HEK293 (cell line): ENCODE data around the gene DNAJC22.
A peak's percentile ranks its signal among the peaks of the same experiment; 100 is the strongest.

Experiments used
- AEBP2 ChIP-seq: fragments of 450-650 bp; formaldehyde crosslinking; IDR thresholded peaks from 2 replicates; pipeline ENCODE4 v1.5.1; 2016; ENCODE audit warnings: missing biosample characterization, missing genetic modification characterization, borderline replicate concordance
- BCL6B ChIP-seq: fragments of 450-650 bp; formaldehyde crosslinking; IDR thresholded peaks from 2 replicates; pipeline ENCODE4 v1.5.1; 2017; ENCODE audit warnings: missing biosample characterization, missing genetic modification characterization
- GFI1B ChIP-seq: fragments of 450-650 bp; formaldehyde crosslinking; IDR thresholded peaks from 2 replicates; pipeline ENCODE4 v1.5.1; 2016; ENCODE audit warnings: missing biosample characterization, missing genetic modification characterization
- INSM2 ChIP-seq: fragments of 450-650 bp; formaldehyde crosslinking; IDR thresholded peaks from 2 replicates; pipeline ENCODE4 v1.5.1; 2016; ENCODE audit warnings: missing biosample characterization, missing genetic modification characterization
- PRDM10 ChIP-seq: fragments of 450-650 bp; formaldehyde crosslinking; IDR thresholded peaks from 2 replicates; pipeline ENCODE4 v1.5.1; 2016; ENCODE audit warnings: missing biosample characterization, missing genetic modification characterization
- SP7 ChIP-seq: fragments of 450-650 bp; formaldehyde crosslinking; IDR thresholded peaks from 2 replicates; pipeline ENCODE4 v1.5.1; 2016; ENCODE audit warnings: missing biosample characterization, missing genetic modification characterization
- YY2 ChIP-seq: fragments of 450-650 bp; formaldehyde crosslinking; IDR thresholded peaks from 2 replicates; pipeline ENCODE4 v1.5.1; 2016; ENCODE audit warnings: missing biosample characterization, missing genetic modification characterization
- ZBTB26 ChIP-seq: fragments of 450-650 bp; formaldehyde crosslinking; optimal IDR thresholded peaks from 2 replicates; pipeline ENCODE3; 2016; ENCODE audit warnings: missing biosample characterization, mild to moderate bottlenecking, missing genetic modification characterization
- ZBTB7A ChIP-seq: fragments of 450-650 bp; formaldehyde crosslinking; IDR thresholded peaks from 2 replicates; pipeline ENCODE4 v1.5.1; 2016; ENCODE audit warnings: low read depth, missing biosample characterization, missing genetic modification characterization
- ZBTB8A ChIP-seq: fragments of 450-650 bp; formaldehyde crosslinking; IDR thresholded peaks from 2 replicates; pipeline ENCODE4 v1.5.1; 2016; ENCODE audit warnings: missing biosample characterization, missing genetic modification characterization
- ZFHX2 ChIP-seq: fragments of 450-650 bp; formaldehyde crosslinking; conservative IDR thresholded peaks from 2 replicates; pipeline ENCODE4 v1.5.1; 2016; ENCODE audit warnings: missing biosample characterization, missing genetic modification characterization
- ZNF140 ChIP-seq: fragments of 450-650 bp; formaldehyde crosslinking; IDR thresholded peaks from 2 replicates; pipeline ENCODE4 v1.5.1; 2016; ENCODE audit warnings: missing biosample characterization, missing genetic modification characterization
- ZNF18 ChIP-seq: fragments of 450-650 bp; formaldehyde crosslinking; IDR thresholded peaks from 2 replicates; pipeline ENCODE4 v1.5.1; 2016; ENCODE audit warnings: missing biosample characterization, missing genetic modification characterization
- ZNF184 ChIP-seq: fragments of 450-650 bp; IDR thresholded peaks from 2 replicates; pipeline ENCODE4 v1.5.1; 2018; ENCODE audit warnings: missing biosample characterization, mild to moderate bottlenecking, missing genetic modification characterization
- ZNF239 ChIP-seq: fragments of 450-650 bp; formaldehyde crosslinking; IDR thresholded peaks from 2 replicates; pipeline ENCODE4 v1.5.1; 2016; ENCODE audit warnings: missing biosample characterization, missing genetic modification characterization
- ZNF449 ChIP-seq: fragments of 450-650 bp; formaldehyde crosslinking; IDR thresholded peaks from 2 replicates; pipeline ENCODE4 v1.5.1; 2017; ENCODE audit warnings: missing biosample characterization, mild to moderate bottlenecking, missing genetic modification characterization, moderate library complexity
- ZNF530 ChIP-seq: fragments of 450-650 bp; formaldehyde crosslinking; IDR thresholded peaks from 2 replicates; pipeline ENCODE4 v1.5.1; 2016; ENCODE audit warnings: low read depth, missing biosample characterization, missing genetic modification characterization
- ZNF580 ChIP-seq: fragments of 450-650 bp; formaldehyde crosslinking; IDR thresholded peaks from 2 replicates; pipeline ENCODE4 v1.5.1; 2016; ENCODE audit warnings: missing biosample characterization, missing genetic modification characterization
- ZNF621 ChIP-seq: fragments of 450-650 bp; formaldehyde crosslinking; IDR thresholded peaks from 2 replicates; pipeline ENCODE4 v1.5.1; 2017; ENCODE audit warnings: missing biosample characterization, missing genetic modification characterization
- ZNF639 ChIP-seq: fragments of 450-650 bp; formaldehyde crosslinking; IDR thresholded peaks from 2 replicates; pipeline ENCODE4 v1.5.1; 2016; ENCODE audit warnings: missing biosample characterization, missing genetic modification characterization
- ZNF658 ChIP-seq: fragments of 450-650 bp; formaldehyde crosslinking; IDR thresholded peaks from 2 replicates; pipeline ENCODE4; 2016; ENCODE audit warnings: missing biosample characterization, missing genetic modification characterization
- ZNF707 ChIP-seq: fragments of 450-650 bp; formaldehyde crosslinking; IDR thresholded peaks from 2 replicates; pipeline ENCODE4 v1.5.1; 2016; ENCODE audit warnings: missing biosample characterization, missing genetic modification characterization
- ZNF768 ChIP-seq: fragments of 450-650 bp; formaldehyde crosslinking; IDR thresholded peaks from 2 replicates; pipeline ENCODE4 v1.5.1; 2018; ENCODE audit warnings: missing biosample characterization, mild to moderate bottlenecking, missing genetic modification characterization
- ZNF843 ChIP-seq: fragments of 450-650 bp; formaldehyde crosslinking; IDR thresholded peaks from 2 replicates; pipeline ENCODE4 v1.5.1; 2016; ENCODE audit warnings: missing biosample characterization, missing genetic modification characterization

DNAJC22 gene

GRCh38 chr12:49366652-49367380 is 20.1 kb downstream of the DNAJC22 start (continued):
- peak; percentile 39; the same call in 1 of the 2 replicates for TF ChIP-seq ZNF580 (tag by site-specific recombination)
- TF ChIP-seq ZNF140 (tag by site-specific recombination): no peak
- no peak for TF ChIP-seq ZNF530
- no peak; the same call in 1 of the 2 replicates for TF ChIP-seq ZNF843 (tag by site-specific recombination)
- TF ChIP-seq SP7 (tag by site-specific recombination): peak; percentile 76; the same call in 1 of the 2 replicates
- no peak for TF ChIP-seq ZNF658 (tag by site-specific recombination)
- no peak for TF ChIP-seq AEBP2
- no peak for TF ChIP-seq ZFHX2
- TF ChIP-seq ZNF621: no peak
- no peak for TF ChIP-seq ZNF239 (tag by site-specific recombination)
- peak; percentile 72; the same call in 1 of the 2 replicates for TF ChIP-seq INSM2
- 0 out of 2 replicates have a peak, but pooled peaks have one; percentile 34 for TF ChIP-seq PRDM10 (tag by site-specific recombination)
- no peak for TF ChIP-seq ZNF707 (tag by site-specific recombination)
- TF ChIP-seq ZNF639 (tag by site-specific recombination): 0 out of 2 replicates have a peak, but pooled peaks have one; percentile 22
- TF ChIP-seq ZNF18: no peak
- no peak for TF ChIP-seq ZNF768 (tag by site-specific recombination)
- TF ChIP-seq GFI1B (tag by site-specific recombination): peak; percentile 53; the same call in 1 of the 2 replicates
- TF ChIP-seq ZBTB7A (tag by site-specific recombination): no peak; the same call in 1 of the 2 replicates
- no peak for TF ChIP-seq YY2 (tag by site-specific recombination)
- TF ChIP-seq BCL6B (tag by site-specific recombination): no peak
- TF ChIP-seq ZBTB26 (tag by site-specific recombination): peak; percentile 100
- peak; percentile 54 for TF ChIP-seq ZBTB8A
- 0 out of 2 replicates have a peak, but pooled peaks have one; percentile 25 for TF ChIP-seq ZNF449 (tag by site-specific recombination)
- TF ChIP-seq ZNF184 (tag by site-specific recombination): peak; percentile 34; the same call in 1 of the 2 replicates
